ENCODE measurements around the gene CSPG4.

DNA sequence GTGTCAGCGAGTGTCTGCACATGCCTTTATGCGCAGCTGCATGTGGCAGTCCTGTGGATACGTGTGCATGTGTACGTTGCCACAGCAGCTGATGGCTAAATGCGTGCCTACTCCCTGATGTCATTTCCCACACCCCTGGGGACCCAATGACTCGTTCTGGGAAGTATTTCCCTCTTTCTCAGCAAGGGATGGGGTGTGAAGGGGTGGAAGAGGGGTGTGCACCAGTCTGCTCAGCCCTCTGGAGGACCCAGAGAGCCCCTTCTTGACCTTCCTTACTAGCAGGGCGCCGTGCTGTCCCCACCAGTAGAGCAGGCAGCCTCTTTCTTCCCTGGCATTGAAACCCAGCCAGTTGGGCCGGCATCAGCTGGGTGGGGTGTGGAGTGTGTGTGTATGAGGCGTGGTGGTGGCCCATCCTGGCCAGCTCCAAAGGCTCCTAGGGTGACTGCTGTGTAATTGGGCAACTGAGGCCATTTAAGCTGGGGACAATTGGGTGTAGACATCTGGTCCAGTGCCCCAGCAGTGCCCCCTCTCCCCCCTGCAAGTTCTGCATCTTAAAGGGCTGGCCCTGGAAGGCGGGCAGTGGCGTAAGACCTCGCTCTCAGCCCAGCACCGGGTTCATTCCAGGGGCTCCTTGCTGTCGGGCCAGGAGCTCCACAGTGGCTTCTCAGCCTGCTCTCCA is 45.7 kb downstream of the CSPG4 start:
- TF ChIP-seq SUZ12 (IDR thresholded peaks at IDR 0.05; ENCODE audit: extremely low read depth, insufficient read depth, insufficient read length) (no peak), ZNF274 (IDR thresholded peaks at IDR 0.05; ENCODE audit: low read depth, low read length) (no peak)

All from NT2/D1 (cell line).